Spleen (tissue), 11 donors: ENCODE results near the gene SLC1A3. TPM values are rescaled to one million over a fixed set of nuclear protein-coding genes. Genes with fewer than 3 reads are reported as not detected.

Experiments
- DNase-seq: peaks from one replicate; pipeline ENCODE4 v3.0.0-alpha.2; 2020
- H3K27ac ChIP-seq, 8 donors: fragments of 200-600 bp; sonication (generic) in 7 of 8; 1 replicate in 4 of 8; 2 replicates in 4 of 8; pipeline versions ENCODE4 v1.5.0 to v1.8.0; 2016 to 2021; ENCODE audit warnings: inconsistent platforms in 4 of 8, mild to moderate bottlenecking in 4 of 8, moderate library complexity in 1 of 8
- H3K27me3 ChIP-seq, 7 donors: fragments of 200-600 bp; sonication (generic) in 6 of 7; replicated peaks in 1 of 7; 1 replicate in 4 of 7; 2 replicates in 3 of 7; pipeline versions ENCODE4 v1.5.0 to v1.8.0; 2016 to 2021; ENCODE audit warnings: inconsistent platforms in 3 of 7, mild to moderate bottlenecking in 1 of 7
- H3K36me3 ChIP-seq, 6 donors: fragments of 200-600 bp; sonication (generic) in 5 of 6; 1 replicate in 4 of 6; 2 replicates in 2 of 6; pipeline versions ENCODE4 v1.5.0 to v1.8.0; 2016 to 2021; ENCODE audit warnings: inconsistent platforms in 2 of 6
- H3K4me1 ChIP-seq, 6 donors: fragments of 200-600 bp; sonication (generic) in 5 of 6; 1 replicate in 3 of 6; 2 replicates in 3 of 6; pipeline versions ENCODE4 v1.5.0 to v1.8.0; 2016 to 2021; ENCODE audit warnings: inconsistent platforms in 3 of 6
- H3K4me3 ChIP-seq, 8 donors: fragments of 200-600 bp; sonication (generic) in 7 of 8; 1 replicate in 4 of 8; 2 replicates in 4 of 8; pipeline versions ENCODE4 v1.5.0 to v1.8.0; 2016 to 2021; ENCODE audit warnings: inconsistent platforms in 4 of 8, mild to moderate bottlenecking in 4 of 8, moderate library complexity in 2 of 8
- H3K9me3 ChIP-seq, 8 donors: fragments of 200-600 bp; sonication (generic) in 7 of 8; 1 replicate in 4 of 8; 2 replicates in 4 of 8; pipeline versions ENCODE4 v1.5.0 to v1.8.0; 2016 to 2021; ENCODE audit warnings: inconsistent platforms in 4 of 8
- POLR2A ChIP-seq, 3 donors: fragments of 450-650 bp; IDR thresholded peaks; one replicate each; pipeline ENCODE4 v1.5.1; 2017; ENCODE audit warnings: antibody characterized with exemption in 3 of 3, mild to moderate bottlenecking in 1 of 3
- POLR2AphosphoS5 ChIP-seq, 3 donors: sonication (generic); formaldehyde crosslinking; IDR thresholded peaks; one replicate each; pipeline ENCODE4 v1.5.1; 2017; ENCODE audit warnings: antibody characterized with exemption in 3 of 3
- WGBS, 5 donors: extraction: QIAGEN DNeasy Blood & Tissue Kit in 3 of 5; methylation state at CpG; one replicate each; pipeline versions ENCODE4 v1.1.5 to v1.1.7; 2013 to 2018; 5-methylcytosine and 5-hydroxymethylcytosine counted together
- intact Hi-C: fragments of 100-400 bp; cut with DNase I; formaldehyde crosslinking; loops from one replicate; pipeline ENCODE4 v1.15.0; 2023; ENCODE audit warnings: low total_unique reads
- polyA plus RNA-seq, 3 donors: library from polyadenylated mRNA; stranded (reverse); fragments of 200-250 nt; gene quantifications; one replicate each; pipeline ENCODE4 v1.2.1, GENCODE V29; 2013
- total RNA-seq, 7 donors: library from RNA; depleted of rRNA in 3 of 7; stranded (reverse); fragments of >200 nt in 3 of 7; fragmentation: NEBNext Ultra II Directional in 4 of 7; extraction: Animal tissue kit (Norgen Biotek cat#: 25700) in 4 of 7; gene quantifications; one replicate each; pipeline versions ENCODE4 v1.1.0 to v1.2.1, GENCODE V29; 2016 to 2021
- TF ChIP-seq, protein P1 (sequence below), 11 experiments: fragments of 200-600 bp in 7 of 11; fragments of 450-650 bp in 4 of 11; sonication (generic) in 4 of 11; IDR thresholded peaks in 8 of 11; conservative IDR thresholded peaks in 3 of 11; 1 replicate in 7 of 11; 2 replicates in 4 of 11; pipeline versions ENCODE4 v1.4.0 to v1.8.0; 2016 to 2021; ENCODE audit warnings: antibody characterized with exemption in 11 of 11, inconsistent platforms in 4 of 11, mild to moderate bottlenecking in 1 of 11
- donor health status: healthy with polysubstance abuse.
- donor health status: DM: no; HTN: no; CAD: no; lungs with moderate emphysema.
- donor health status: DM: no; HTN: no; CAD: no.
- donor health status: Bipolar disorder and iron deficiency.
- donor health status: healthy.
- donor health status: DM: no; HTN: no; CAD: no.
- donor health status: DM: yes; HTN: yes; CAD: no.

SLC1A3 gene
- total and polyA plus RNA-seq, 10 donors = 1.5 to 54.7 (median 25.2) TPM

DNA sequence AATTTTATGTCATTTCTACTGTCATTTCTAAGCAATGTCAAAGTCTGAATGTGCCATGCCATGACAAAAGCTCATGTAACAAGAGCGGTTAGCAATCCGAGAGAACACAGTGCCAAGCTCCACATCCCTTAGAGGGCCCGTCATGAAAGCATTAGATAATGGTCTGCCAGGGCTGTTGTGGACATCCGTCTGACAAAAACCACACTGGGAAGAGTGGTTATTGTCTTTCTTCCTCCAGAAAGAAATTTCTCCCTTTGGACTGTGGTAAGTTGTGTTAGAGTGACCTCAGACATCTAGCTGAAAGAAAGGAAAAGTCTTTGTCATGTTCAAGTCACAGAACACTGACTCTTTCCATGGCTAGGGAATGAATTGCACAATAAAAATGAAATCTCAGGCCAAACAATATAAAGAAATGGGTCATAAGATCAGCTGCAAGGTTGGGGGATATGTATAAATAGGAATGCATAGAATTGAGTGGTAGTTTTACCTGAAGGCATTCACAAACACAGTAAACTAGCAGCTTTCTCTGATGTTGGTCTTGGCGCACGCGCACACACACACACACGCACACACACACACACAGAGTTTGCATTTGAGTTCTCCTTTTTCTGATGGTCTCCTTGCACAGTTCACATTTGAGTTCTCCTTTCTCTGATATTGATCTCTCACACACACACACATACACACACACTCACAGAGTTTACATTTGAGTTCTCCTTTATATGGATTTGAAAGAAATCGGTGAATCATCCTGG, 5.3 kb downstream of the SLC1A3 start:
- 80 to 93% (median 87%) methylated on average over 9 of the region's 9 CpGs for WGBS, 5 donors
- Histone ChIP-seq H3K4me3 (no peak overlapping the region), H3K4me1 (peaks cover 0 to 16% (median 5%) of the 10 kb centered on the region in 6 donors), H3K27me3 (peaks cover 0 to 42% (median 12%) of the 10 kb centered on the region in 7 donors), H3K36me3 (peaks cover 0 to 20% (median 0%) of the 10 kb centered on the region in 6 donors), H3K9me3 (no peaks in the 10 kb centered on the region), H3K27ac (no peak overlapping the region)
- intact Hi-C loops = no loop called here
- DNase-seq = no peak
- TF ChIP-seq POLR2AphosphoS5 (IDR thresholded peaks at IDR 0.05) (no peak), POLR2A (IDR thresholded peaks at IDR 0.05) (no peak)
- TF ChIP-seq, protein P1, sequence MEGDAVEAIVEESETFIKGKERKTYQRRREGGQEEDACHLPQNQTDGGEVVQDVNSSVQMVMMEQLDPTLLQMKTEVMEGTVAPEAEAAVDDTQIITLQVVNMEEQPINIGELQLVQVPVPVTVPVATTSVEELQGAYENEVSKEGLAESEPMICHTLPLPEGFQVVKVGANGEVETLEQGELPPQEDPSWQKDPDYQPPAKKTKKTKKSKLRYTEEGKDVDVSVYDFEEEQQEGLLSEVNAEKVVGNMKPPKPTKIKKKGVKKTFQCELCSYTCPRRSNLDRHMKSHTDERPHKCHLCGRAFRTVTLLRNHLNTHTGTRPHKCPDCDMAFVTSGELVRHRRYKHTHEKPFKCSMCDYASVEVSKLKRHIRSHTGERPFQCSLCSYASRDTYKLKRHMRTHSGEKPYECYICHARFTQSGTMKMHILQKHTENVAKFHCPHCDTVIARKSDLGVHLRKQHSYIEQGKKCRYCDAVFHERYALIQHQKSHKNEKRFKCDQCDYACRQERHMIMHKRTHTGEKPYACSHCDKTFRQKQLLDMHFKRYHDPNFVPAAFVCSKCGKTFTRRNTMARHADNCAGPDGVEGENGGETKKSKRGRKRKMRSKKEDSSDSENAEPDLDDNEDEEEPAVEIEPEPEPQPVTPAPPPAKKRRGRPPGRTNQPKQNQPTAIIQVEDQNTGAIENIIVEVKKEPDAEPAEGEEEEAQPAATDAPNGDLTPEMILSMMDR (IDR thresholded peaks at IDR 0.05 in 8 of 11, conservative IDR thresholded peaks at IDR 0.05 in 3 of 11) = no peak

DNA sequence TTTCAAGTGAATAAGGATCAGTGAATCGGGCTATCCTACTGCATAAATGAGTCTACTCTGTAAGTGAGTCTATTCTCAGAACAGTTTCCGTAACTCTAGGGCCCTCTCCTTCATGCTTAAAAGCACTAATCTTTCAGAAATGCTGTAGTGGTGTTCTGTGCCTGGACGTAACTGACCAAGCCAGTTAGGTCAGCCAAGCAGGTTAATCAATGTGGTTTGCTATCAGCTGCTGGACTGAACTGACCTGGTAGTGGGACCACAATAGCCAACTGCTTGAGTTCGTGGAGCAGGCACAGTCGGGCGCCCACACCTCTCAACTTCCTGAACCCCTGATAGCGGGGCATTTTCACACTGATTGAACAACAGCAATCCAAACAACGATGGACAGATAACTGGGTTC, 6.8 kb downstream of the SLC1A3 start:
- H3K27me3 ChIP-seq = peaks cover 0 to 27% (median 4%) of the 10 kb centered on the region in 7 donors
- peaks cover 0 to 20% (median 0%) of the 10 kb centered on the region in 6 donors for H3K36me3 ChIP-seq
- WGBS, 5 donors = 71 to 91% (median 84%) methylated on average over 8 of the region's 8 CpGs
- intact Hi-C loops = no loop called here
- H3K9me3 ChIP-seq = no peaks in the 10 kb centered on the region
- no peak overlapping the region for H3K4me3 ChIP-seq
- H3K27ac ChIP-seq = no peak overlapping the region
- DNase-seq = no peak
- peaks cover 0 to under 1% (median 0%) of the 10 kb centered on the region in 6 donors for H3K4me1 ChIP-seq
- TF ChIP-seq POLR2A (IDR thresholded peaks at IDR 0.05) = no peak
- no peak for TF ChIP-seq POLR2AphosphoS5 (IDR thresholded peaks at IDR 0.05)
- TF ChIP-seq, protein P1 (IDR thresholded peaks at IDR 0.05 in 8 of 11, conservative IDR thresholded peaks at IDR 0.05 in 3 of 11) = no peak

- intact Hi-C loops = no loop called here
- 62 to 75% (median 69%) methylated on average over 7 of the region's 7 CpGs for WGBS, 5 donors
Observed at GRCh38 chr5:36613771-36614656, 7.6 kb downstream of the SLC1A3 start.

More at GRCh38 chr5:36613771-36614656, 7.6 kb downstream of the SLC1A3 start:
- no peaks in the 10 kb centered on the region for H3K4me1 ChIP-seq
- no peaks in the 10 kb centered on the region for H3K9me3 ChIP-seq
- H3K4me3 ChIP-seq = no peak overlapping the region
- TF ChIP-seq POLR2AphosphoS5 (IDR thresholded peaks at IDR 0.05) = no peak
- no peak for TF ChIP-seq POLR2A (IDR thresholded peaks at IDR 0.05)
- TF ChIP-seq, protein P1 (IDR thresholded peaks at IDR 0.05 in 8 of 11, conservative IDR thresholded peaks at IDR 0.05 in 3 of 11) = no peak
- H3K27me3 ChIP-seq = peaks cover 0 to 19% (median 0%) of the 10 kb centered on the region in 7 donors
- no peak for DNase-seq
- no peak overlapping the region for H3K27ac ChIP-seq
- peaks cover 0 to 20% (median 0%) of the 10 kb centered on the region in 6 donors for H3K36me3 ChIP-seq
